DOHH2 (cell line): Measurements from ENCODE around the gene C19orf33.

Experiments
- H3F3A ChIP-seq: fragments of 200-600 bp; sonication (generic), shearing (Covaris generic); 2 replicates; pipeline ENCODE4 v1.6.0; 2016; ENCODE audit warnings: antibody characterized with exemption, mild to moderate bottlenecking; ENCODE audit not compliant: control insufficient read depth, insufficient read depth
- H3K27ac ChIP-seq: fragments of 200-600 bp; sonication (generic); 2 replicates; pipeline ENCODE4 v1.5.1; 2014; ENCODE audit warnings: low read depth, mild to moderate bottlenecking, low read length, moderate library complexity
- H3K27me3 ChIP-seq: fragments of 200-600 bp; sonication (generic); 2 replicates; pipeline ENCODE4 v1.6.1; 2014; ENCODE audit warnings: mild to moderate bottlenecking, low read length, mixed read lengths; ENCODE audit not compliant: control insufficient read depth
- H3K36me3 ChIP-seq: fragments of 200-600 bp; sonication (generic); 2 replicates; pipeline ENCODE4 v1.6.1; 2014; ENCODE audit warnings: mild to moderate bottlenecking, low read length, moderate library complexity, mixed read lengths; ENCODE audit not compliant: control insufficient read depth
- H3K4me1 ChIP-seq: fragments of 200-600 bp; sonication (generic); 2 replicates; pipeline ENCODE4 v1.6.1; 2014; ENCODE audit warnings: mild to moderate bottlenecking, low read length, mixed read lengths; ENCODE audit not compliant: control insufficient read depth
- H3K4me2 ChIP-seq: fragments of 200-600 bp; sonication (generic); 2 replicates; pipeline ENCODE4 v1.6.0; 2014; ENCODE audit warnings: mild to moderate bottlenecking, low read length, moderate library complexity
- H3K4me3 ChIP-seq: fragments of 200-600 bp; sonication (generic); 2 replicates; pipeline ENCODE4 v1.5.1; 2014; ENCODE audit warnings: mild to moderate bottlenecking, low read length, mixed read lengths
- H3K79me2 ChIP-seq: fragments of 200-600 bp; sonication (generic); 2 replicates; pipeline ENCODE4 v1.6.1; 2014; ENCODE audit warnings: mild to moderate bottlenecking, low read length, mixed read lengths; ENCODE audit not compliant: control insufficient read depth
- H3K9me2 ChIP-seq: fragments of 200-600 bp; sonication (generic); replicated peaks from 2 replicates; pipeline ENCODE4 v1.6.1; 2014; ENCODE audit warnings: mild to moderate bottlenecking, low read length, mixed read lengths; ENCODE audit not compliant: control insufficient read depth
- H3K9me3 ChIP-seq: fragments of 200-600 bp; sonication (generic); 2 replicates; pipeline ENCODE4 v1.6.1; 2014; ENCODE audit warnings: antibody characterized with exemption, low read length, mixed read lengths; ENCODE audit not compliant: control insufficient read depth, insufficient read depth
- H4K20me1 ChIP-seq: fragments of 200-600 bp; sonication (generic); 2 replicates; pipeline ENCODE4 v1.6.0; 2014; ENCODE audit warnings: low read depth, mild to moderate bottlenecking, antibody characterized with exemption, low read length, moderate library complexity; ENCODE audit not compliant: control insufficient read depth, insufficient read depth
- EZH2phosphoT487 ChIP-seq: fragments of 200-600 bp; sonication (generic); IDR thresholded peaks from 2 replicates; pipeline ENCODE4 v1.6.1; 2017; ENCODE audit warnings: borderline replicate concordance, mild to moderate bottlenecking, antibody characterized with exemption, low read length, moderate library complexity, mixed read lengths
- TF ChIP-seq, protein P1 (sequence below): fragments of 200-600 bp; sonication (generic); IDR thresholded peaks from one replicate; pipeline ENCODE4 v1.5.1; 2014; ENCODE audit warnings: antibody characterized with exemption, mild to moderate bottlenecking, low read depth, low read length; ENCODE audit not compliant: poor library complexity, severe bottlenecking

The C19orf33 gene

GRCh38 chr19:38340927-38341326 is 36.9 kb downstream of the C19orf33 start:
- Histone ChIP-seq H3K4me2 (no peak overlapping the region), H3K9me3 (no peaks in the 10 kb centered on the region), H4K20me1 (no peaks in the 10 kb centered on the region), H3K4me3 (no peak overlapping the region), H3F3A (peaks cover 3% of the 10 kb centered on the region; the same call in 1 of the 2 replicates), H3K9me2 (no peaks in the 10 kb centered on the region), H3K27me3 (no peaks in the 10 kb centered on the region), H3K4me1 (peaks cover 8% of the 10 kb centered on the region), H3K36me3 (no peaks in the 10 kb centered on the region), H3K79me2 (no peaks in the 10 kb centered on the region), H3K27ac (no peak overlapping the region)
- TF ChIP-seq EZH2phosphoT487: no peak
- TF ChIP-seq, protein P1, sequence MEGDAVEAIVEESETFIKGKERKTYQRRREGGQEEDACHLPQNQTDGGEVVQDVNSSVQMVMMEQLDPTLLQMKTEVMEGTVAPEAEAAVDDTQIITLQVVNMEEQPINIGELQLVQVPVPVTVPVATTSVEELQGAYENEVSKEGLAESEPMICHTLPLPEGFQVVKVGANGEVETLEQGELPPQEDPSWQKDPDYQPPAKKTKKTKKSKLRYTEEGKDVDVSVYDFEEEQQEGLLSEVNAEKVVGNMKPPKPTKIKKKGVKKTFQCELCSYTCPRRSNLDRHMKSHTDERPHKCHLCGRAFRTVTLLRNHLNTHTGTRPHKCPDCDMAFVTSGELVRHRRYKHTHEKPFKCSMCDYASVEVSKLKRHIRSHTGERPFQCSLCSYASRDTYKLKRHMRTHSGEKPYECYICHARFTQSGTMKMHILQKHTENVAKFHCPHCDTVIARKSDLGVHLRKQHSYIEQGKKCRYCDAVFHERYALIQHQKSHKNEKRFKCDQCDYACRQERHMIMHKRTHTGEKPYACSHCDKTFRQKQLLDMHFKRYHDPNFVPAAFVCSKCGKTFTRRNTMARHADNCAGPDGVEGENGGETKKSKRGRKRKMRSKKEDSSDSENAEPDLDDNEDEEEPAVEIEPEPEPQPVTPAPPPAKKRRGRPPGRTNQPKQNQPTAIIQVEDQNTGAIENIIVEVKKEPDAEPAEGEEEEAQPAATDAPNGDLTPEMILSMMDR: no peak

DNA sequence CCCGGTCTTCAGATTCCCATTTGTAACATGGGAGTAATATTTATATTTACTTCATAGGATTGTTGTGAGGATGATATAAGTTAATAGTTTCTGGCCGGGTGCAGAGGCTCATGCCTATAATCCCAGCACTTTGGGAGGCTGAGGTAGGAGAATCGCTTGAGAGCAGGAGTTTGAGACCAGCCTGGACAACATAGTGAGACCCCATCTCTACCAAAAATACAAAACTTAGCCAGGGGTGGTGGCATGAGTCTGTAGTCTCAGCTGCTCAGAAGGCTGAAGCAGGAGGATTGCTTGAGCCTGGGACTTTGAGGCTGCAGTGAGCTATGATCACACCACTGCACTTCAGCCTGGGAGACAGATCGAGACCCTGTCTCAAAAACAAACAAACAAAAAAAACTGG is 42.8 kb downstream of the C19orf33 start:
- Histone ChIP-seq H4K20me1 (no peaks in the 10 kb centered on the region), H3F3A (no peaks in the 10 kb centered on the region), H3K4me1 (no peaks in the 10 kb centered on the region), H3K9me3 (no peaks in the 10 kb centered on the region), H3K36me3 (no peaks in the 10 kb centered on the region), H3K27me3 (no peaks in the 10 kb centered on the region), H3K79me2 (no peaks in the 10 kb centered on the region), H3K9me2 (no peaks in the 10 kb centered on the region), H3K4me2 (no peak overlapping the region), H3K27ac (no peak overlapping the region), H3K4me3 (no peak overlapping the region)
- no peak for TF ChIP-seq EZH2phosphoT487
- TF ChIP-seq, protein P1: no peak

- Histone ChIP-seq H3K79me2 (no peaks in the 10 kb centered on the region), H3F3A (no peaks in the 10 kb centered on the region), H3K4me3 (no peak overlapping the region), H3K9me2 (no peaks in the 10 kb centered on the region), H3K36me3 (no peaks in the 10 kb centered on the region), H4K20me1 (no peaks in the 10 kb centered on the region), H3K4me1 (no peaks in the 10 kb centered on the region), H3K4me2 (no peak overlapping the region), H3K27ac (no peak overlapping the region), H3K27me3 (peaks cover under 1% of the 10 kb centered on the region; the same call in 1 of the 2 replicates), H3K9me3 (no peaks in the 10 kb centered on the region)
- no peak for TF ChIP-seq EZH2phosphoT487
- TF ChIP-seq, protein P1: no peak
Observed at GRCh38 chr19:38350883-38351282, 46.8 kb downstream of the C19orf33 start.
